Left lung (tissue), 10 donors: ENCODE results near the gene ISLR. TPM values are rescaled to one million over a fixed set of nuclear protein-coding genes. Genes with fewer than 3 reads are reported as not detected.

ENCODE experiments used
- ATAC-seq: fragments of 200-7000 bp; cut with Tn5 transposase; one replicate; pipeline ENCODE4 v1.9.1; 2020; ENCODE audit warnings: moderate library complexity
- DNase-seq, 4 donors: peaks; one replicate each; pipeline ENCODE4 v3.0.0-alpha.2; 2013 to 2020
- H3K27ac ChIP-seq, 2 donors: fragments of 200-600 bp; sonication (generic) in 1 of 2; one replicate each; pipeline versions ENCODE4 v1.5.0 to v1.8.0; 2020 to 2021
- H3K27me3 ChIP-seq, 2 donors: fragments of 200-600 bp; sonication (generic) in 1 of 2; one replicate each; pipeline versions ENCODE4 v1.5.0 to v1.8.0; 2020 to 2021
- H3K36me3 ChIP-seq, 2 donors: fragments of 200-600 bp; sonication (generic) in 1 of 2; one replicate each; pipeline versions ENCODE4 v1.5.0 to v1.8.0; 2020 to 2021
- H3K4me1 ChIP-seq, 2 donors: fragments of 200-600 bp; one replicate each; pipeline ENCODE4 v1.8.0; 2021
- H3K4me3 ChIP-seq, 2 donors: fragments of 200-600 bp; sonication (generic) in 1 of 2; one replicate each; pipeline versions ENCODE4 v1.5.0 to v1.8.0; 2020 to 2021; ENCODE audit warnings: mild to moderate bottlenecking in 1 of 2
- H3K9me3 ChIP-seq, 2 donors: fragments of 200-600 bp; sonication (generic) in 1 of 2; one replicate each; pipeline versions ENCODE4 v1.5.0 to v1.8.0; 2020 to 2021
- CTCF ChIP-seq, 2 donors: fragments of 200-600 bp; sonication (generic) in 1 of 2; IDR thresholded peaks; one replicate each; pipeline versions ENCODE4 v1.5.0 to v1.8.0; 2021; ENCODE audit warnings: antibody characterized with exemption in 2 of 2
- intact Hi-C, 2 donors: fragments of 100-400 bp; cut with DNase I; formaldehyde crosslinking; loops; one replicate each; pipeline versions ENCODE4 v1.11.2 to v1.14.2; 2022
- polyA plus RNA-seq, 6 donors: library from polyadenylated mRNA; unstranded; fragments of 120-200 nt; gene quantifications; one replicate each; pipeline ENCODE4 v1.2.1, GENCODE V29; 2013; ENCODE audit not compliant: insufficient read length in 6 of 6
- total RNA-seq, 2 donors: library from RNA; stranded (reverse); fragmentation: NEBNext Ultra II Directional; extraction: Animal tissue kit (Norgen Biotek cat#: 25700); gene quantifications; one replicate each; pipeline ENCODE4 v1.2.1, GENCODE V29; 2021
- donor health status: DM: no; HTN: yes; CAD: no.
- donor health status: DM: no; HTN: no; CAD: no.

The ISLR gene
- total and polyA plus RNA-seq, 8 donors = 10.4 to 60.1 (median 52.6) TPM

GRCh38 chr15:74146277-74146800 lies 27.2 kb upstream of the ISLR start:
- intact Hi-C loops = no loop called here

GRCh38 chr15:74147051-74147450 lies 26.5 kb upstream of the ISLR start:
- intact Hi-C loops = no loop called here

More at GRCh38 chr15:74146277-74146800, 27.2 kb upstream of the ISLR start:
- H3K4me1 ChIP-seq = no peaks in the 10 kb centered on the region
- no peak for DNase-seq
- peaks cover 0 to 5% of the 10 kb centered on the region in 2 donors for H3K9me3 ChIP-seq
- no peaks in the 10 kb centered on the region for H3K36me3 ChIP-seq
- H3K27ac ChIP-seq = no peak overlapping the region
- H3K4me3 ChIP-seq = no peak overlapping the region
- H3K27me3 ChIP-seq = peaks cover 0 to 8% of the 10 kb centered on the region in 2 donors
- TF ChIP-seq CTCF (IDR thresholded peaks at IDR 0.05) = no peak
- ATAC-seq = no peak

GRCh38 chr15:74155766-74156417 lies 17.6 kb upstream of the ISLR start:
- H3K9me3 ChIP-seq = no peaks in the 10 kb centered on the region
- peaks cover 0 to 6% of the 10 kb centered on the region in 2 donors for H3K27me3 ChIP-seq
- H3K27ac ChIP-seq = no peak overlapping the region
- H3K36me3 ChIP-seq = no peaks in the 10 kb centered on the region
- H3K4me1 ChIP-seq = peaks cover 0 to 4% of the 10 kb centered on the region in 2 donors
- ATAC-seq (no peak), DNase-seq (no peak)
- no peak overlapping the region for H3K4me3 ChIP-seq
- intact Hi-C loops = no loop called here
- TF ChIP-seq CTCF (IDR thresholded peaks at IDR 0.05) = no peak

More at GRCh38 chr15:74147051-74147450, 26.5 kb upstream of the ISLR start:
- no peaks in the 10 kb centered on the region for H3K36me3 ChIP-seq
- peaks cover 0 to 5% of the 10 kb centered on the region in 2 donors for H3K9me3 ChIP-seq
- peaks cover 0 to 8% of the 10 kb centered on the region in 2 donors for H3K27me3 ChIP-seq
- H3K4me1 ChIP-seq = no peaks in the 10 kb centered on the region
- DNase-seq = no peak
- TF ChIP-seq CTCF (IDR thresholded peaks at IDR 0.05) = no peak
- no peak overlapping the region for H3K4me3 ChIP-seq
- H3K27ac ChIP-seq = no peak overlapping the region
- ATAC-seq = no peak

- TF ChIP-seq CTCF (IDR thresholded peaks at IDR 0.05) = no peak
- H3K4me1 ChIP-seq = peaks cover 0 to 4% of the 10 kb centered on the region in 2 donors
- DNase-seq (peak in 1 of 4 donors; percentile 77), ATAC-seq (no peak)
- no peaks in the 10 kb centered on the region for H3K36me3 ChIP-seq
- no peak overlapping the region for H3K27ac ChIP-seq
- H3K9me3 ChIP-seq = no peaks in the 10 kb centered on the region
- H3K4me3 ChIP-seq = no peak overlapping the region
- peaks cover 0 to 6% of the 10 kb centered on the region in 2 donors for H3K27me3 ChIP-seq
- intact Hi-C loops = no loop called here
Measured at GRCh38 chr15:74156678-74157411, 16.7 kb upstream of the ISLR start.
